ENCODE measurements around the gene CATSPERD. TPM values are rescaled to one million over a fixed set of nuclear protein-coding genes. Genes with fewer than 3 reads are reported as not detected.

CATSPERD gene
- polyA plus RNA-seq, 1 donor (not counting 4 experiments of a cell fraction or from before 2014, with no cell fraction given), result not detected

DNA sequence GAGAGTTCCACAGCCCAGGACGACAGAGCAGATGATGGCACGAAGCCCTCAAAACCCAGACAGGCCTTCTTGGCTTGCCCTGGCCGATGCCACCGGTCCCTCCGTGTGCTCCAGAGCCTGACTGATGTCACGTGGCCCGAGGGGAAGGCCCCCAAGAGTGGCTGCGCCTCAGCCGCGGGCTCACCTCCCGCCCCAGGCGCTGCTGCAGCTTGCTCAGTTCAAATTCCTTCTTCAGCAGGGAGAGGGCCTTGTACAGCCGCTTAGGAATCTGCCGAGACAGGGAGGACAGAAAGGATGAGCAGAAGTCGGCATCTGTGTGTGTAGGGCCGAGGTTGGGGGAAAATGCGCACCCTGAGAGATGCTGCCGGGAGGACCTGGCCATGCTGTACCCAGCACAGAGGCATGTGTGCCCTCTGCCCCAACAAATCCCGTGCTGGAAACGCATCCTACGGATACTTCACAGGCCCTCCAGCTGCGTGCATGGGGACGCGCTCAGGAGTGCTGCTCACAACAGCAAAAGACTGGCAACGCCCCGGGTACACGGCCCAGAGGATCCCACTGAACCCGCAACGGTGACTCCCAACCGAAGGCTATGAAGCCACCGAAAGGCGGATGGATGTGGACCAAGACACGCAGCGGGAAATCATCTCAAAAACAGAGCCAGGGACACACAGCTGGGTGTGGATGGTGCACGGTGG lies 13.4 kb upstream of the CATSPERD start:
- no peaks in the 10 kb centered on the region for H3K79me2 ChIP-seq (ENCODE audit: control insufficient read depth, insufficient read depth, low read length)
- H4K20me1 ChIP-seq (ENCODE audit: control insufficient read depth, extremely low read depth, insufficient read depth, low read length), result no peaks in the 10 kb centered on the region
- no peak overlapping the region for H3K27ac ChIP-seq (ENCODE audit: control insufficient read depth, insufficient read depth, low read length)
- DNase-seq (ENCODE audit: low read depth, low spot score) (no peak), FAIRE-seq (no peak)
- no peak overlapping the region for H3K9ac ChIP-seq (ENCODE audit: control insufficient read depth, extremely low read depth, insufficient read depth, low read length)
- no peak overlapping the region for H3K4me3 ChIP-seq (ENCODE audit: control insufficient read depth in 2 of 3, extremely low read depth in 1 of 3, insufficient read depth in 2 of 3, low read depth in 1 of 3, low read length in 3 of 3)
- H2AFZ ChIP-seq (ENCODE audit: control insufficient read depth, low read length), result no peak overlapping the region
- H3K9me1 ChIP-seq (ENCODE audit: control insufficient read depth, extremely low read depth, insufficient read depth, low read length), result no peaks in the 10 kb centered on the region
- no peaks in the 10 kb centered on the region for H3K27me3 ChIP-seq (ENCODE audit: control insufficient read depth, extremely low read depth, insufficient read depth, low read length)
- TF ChIP-seq, protein P1, sequence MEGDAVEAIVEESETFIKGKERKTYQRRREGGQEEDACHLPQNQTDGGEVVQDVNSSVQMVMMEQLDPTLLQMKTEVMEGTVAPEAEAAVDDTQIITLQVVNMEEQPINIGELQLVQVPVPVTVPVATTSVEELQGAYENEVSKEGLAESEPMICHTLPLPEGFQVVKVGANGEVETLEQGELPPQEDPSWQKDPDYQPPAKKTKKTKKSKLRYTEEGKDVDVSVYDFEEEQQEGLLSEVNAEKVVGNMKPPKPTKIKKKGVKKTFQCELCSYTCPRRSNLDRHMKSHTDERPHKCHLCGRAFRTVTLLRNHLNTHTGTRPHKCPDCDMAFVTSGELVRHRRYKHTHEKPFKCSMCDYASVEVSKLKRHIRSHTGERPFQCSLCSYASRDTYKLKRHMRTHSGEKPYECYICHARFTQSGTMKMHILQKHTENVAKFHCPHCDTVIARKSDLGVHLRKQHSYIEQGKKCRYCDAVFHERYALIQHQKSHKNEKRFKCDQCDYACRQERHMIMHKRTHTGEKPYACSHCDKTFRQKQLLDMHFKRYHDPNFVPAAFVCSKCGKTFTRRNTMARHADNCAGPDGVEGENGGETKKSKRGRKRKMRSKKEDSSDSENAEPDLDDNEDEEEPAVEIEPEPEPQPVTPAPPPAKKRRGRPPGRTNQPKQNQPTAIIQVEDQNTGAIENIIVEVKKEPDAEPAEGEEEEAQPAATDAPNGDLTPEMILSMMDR (optimal IDR thresholded peaks at IDR 0.05 in 1 of 3, IDR thresholded peaks at IDR 0.05 in 1 of 3, conservative IDR thresholded peaks at IDR 0.05 in 1 of 3; ENCODE audit: extremely low read depth in 1 of 3, insufficient read depth in 2 of 3, low read length in 3 of 3), result no peak
- no peak for TF ChIP-seq EZH2 (IDR thresholded peaks at IDR 0.05; ENCODE audit: low read length)
- H3K4me2 ChIP-seq (ENCODE audit: control insufficient read depth, extremely low read depth, insufficient read depth, low read depth, low read length), result no peak overlapping the region
- H3K36me3 ChIP-seq (ENCODE audit: control insufficient read depth in 2 of 2, extremely low read depth in 1 of 2, insufficient read depth in 2 of 2, low read length in 2 of 2), result peaks cover 39 to 49% of the 10 kb centered on the region in 2 experiments
- dilution Hi-C loops (cut with MboI; ENCODE audit: extremely low pct_ligation_motif_present, low sequenced_read_pairs), result no loop called here
- no peaks in the 10 kb centered on the region for H3K4me1 ChIP-seq (ENCODE audit: control insufficient read depth, extremely low read depth, insufficient read depth, low read length)
- no peaks in the 10 kb centered on the region for H3K9me3 ChIP-seq (ENCODE audit: control insufficient read depth, low read depth, low read length)

DNA sequence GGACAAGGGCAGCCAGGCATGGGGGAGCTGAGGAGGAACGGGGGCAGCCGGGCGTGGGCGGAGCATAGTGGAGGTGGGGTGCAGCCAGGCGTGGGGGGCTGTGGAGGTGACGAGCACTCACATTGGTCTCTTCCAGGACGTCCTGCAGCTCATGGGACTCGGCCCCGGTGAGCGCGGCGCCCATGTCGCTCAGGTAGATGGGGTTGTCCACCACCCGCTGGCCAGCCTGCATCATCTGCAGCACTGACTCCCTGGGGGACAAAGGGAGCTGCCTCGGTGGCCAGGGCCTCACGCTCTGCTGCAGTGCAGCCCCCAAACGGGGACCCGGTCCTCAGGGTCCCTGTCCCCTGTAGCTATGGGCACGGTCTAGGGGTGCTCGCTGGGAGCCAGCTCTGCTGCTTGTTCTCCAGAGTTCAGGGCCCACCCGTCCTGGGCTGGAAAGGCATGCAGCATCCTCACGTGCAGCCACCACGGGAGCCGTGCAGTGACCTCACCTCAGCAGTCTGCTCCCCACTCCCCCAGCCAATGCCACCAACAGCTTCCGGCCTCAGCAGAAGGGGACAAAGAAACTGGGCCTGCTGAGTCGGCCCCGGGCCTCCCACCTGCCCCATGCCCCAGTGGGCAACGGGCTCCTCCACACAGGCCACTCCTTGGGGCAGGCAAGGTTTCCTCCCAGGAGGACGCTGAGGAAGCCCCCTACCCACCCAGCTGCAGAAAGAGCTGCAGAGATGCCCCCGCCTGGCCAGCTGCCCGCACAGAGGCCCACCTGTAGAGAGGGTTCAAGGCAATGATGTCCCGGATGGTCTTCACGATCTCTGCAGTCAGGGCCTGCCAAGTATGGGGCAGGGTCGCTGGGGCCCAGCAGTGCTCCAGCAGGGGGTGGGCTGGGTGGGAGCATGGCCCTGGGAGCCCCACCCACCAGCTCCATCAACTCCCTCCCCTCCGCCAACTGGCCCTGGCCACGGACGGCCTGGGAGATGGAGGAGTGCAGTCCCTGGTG lies 12.6 kb upstream of the CATSPERD start:
- no peak overlapping the region for H3K4me2 ChIP-seq (ENCODE audit: control insufficient read depth, extremely low read depth, insufficient read depth, low read depth, low read length)
- H3K4me3 ChIP-seq (ENCODE audit: control insufficient read depth in 2 of 3, extremely low read depth in 1 of 3, insufficient read depth in 2 of 3, low read depth in 1 of 3, low read length in 3 of 3), result no peak overlapping the region
- H3K4me1 ChIP-seq (ENCODE audit: control insufficient read depth, extremely low read depth, insufficient read depth, low read length), result no peaks in the 10 kb centered on the region
- TF ChIP-seq EZH2 (IDR thresholded peaks at IDR 0.05; ENCODE audit: low read length), result no peak
- TF ChIP-seq, protein P1 (optimal IDR thresholded peaks at IDR 0.05 in 1 of 3, IDR thresholded peaks at IDR 0.05 in 1 of 3, conservative IDR thresholded peaks at IDR 0.05 in 1 of 3; ENCODE audit: extremely low read depth in 1 of 3, insufficient read depth in 2 of 3, low read length in 3 of 3), result no peak
- DNase-seq (ENCODE audit: low read depth, low spot score) (no peak), FAIRE-seq (no peak)
- H3K27ac ChIP-seq (ENCODE audit: control insufficient read depth, insufficient read depth, low read length), result no peak overlapping the region
- dilution Hi-C loops (cut with MboI; ENCODE audit: extremely low pct_ligation_motif_present, low sequenced_read_pairs), result no loop called here
- H2AFZ ChIP-seq (ENCODE audit: control insufficient read depth, low read length), result no peak overlapping the region
- H3K79me2 ChIP-seq (ENCODE audit: control insufficient read depth, insufficient read depth, low read length), result no peaks in the 10 kb centered on the region
- no peaks in the 10 kb centered on the region for H3K9me1 ChIP-seq (ENCODE audit: control insufficient read depth, extremely low read depth, insufficient read depth, low read length)
- peaks cover 43 to 55% of the 10 kb centered on the region in 2 experiments for H3K36me3 ChIP-seq (ENCODE audit: control insufficient read depth in 2 of 2, extremely low read depth in 1 of 2, insufficient read depth in 2 of 2, low read length in 2 of 2)
- H3K27me3 ChIP-seq (ENCODE audit: control insufficient read depth, extremely low read depth, insufficient read depth, low read length), result no peaks in the 10 kb centered on the region
- no peaks in the 10 kb centered on the region for H4K20me1 ChIP-seq (ENCODE audit: control insufficient read depth, extremely low read depth, insufficient read depth, low read length)
- no peak overlapping the region for H3K9ac ChIP-seq (ENCODE audit: control insufficient read depth, extremely low read depth, insufficient read depth, low read length)
- no peaks in the 10 kb centered on the region for H3K9me3 ChIP-seq (ENCODE audit: control insufficient read depth, low read depth, low read length)
